ENCODE measurements around the gene COX20. TPM values are rescaled to one million over a fixed set of nuclear protein-coding genes. Genes with fewer than 3 reads are reported as not detected.

Gene COX20
- total and polyA plus RNA-seq, 10 of the 15 experiments (the other 5 are each of a cell fraction or from before 2014, with no cell fraction given) = 22.8 to 112 (median 52.7) TPM

- no peak for TF ChIP-seq CUX1 (IDR thresholded peaks at IDR 0.05; ENCODE audit: insufficient replicate concordance, low read depth, low read length)
- peak; percentile 66; the same call in 1 of the 2 replicates for TF ChIP-seq POLR2AphosphoS2 (IDR thresholded peaks at IDR 0.05; ENCODE audit: low read depth, low read length)
- TF ChIP-seq SUPT20H (IDR thresholded peaks at IDR 0.05; ENCODE audit: borderline replicate concordance, control insufficient read depth, low read depth, low read length) = no peak
- TF ChIP-seq, protein P1, sequence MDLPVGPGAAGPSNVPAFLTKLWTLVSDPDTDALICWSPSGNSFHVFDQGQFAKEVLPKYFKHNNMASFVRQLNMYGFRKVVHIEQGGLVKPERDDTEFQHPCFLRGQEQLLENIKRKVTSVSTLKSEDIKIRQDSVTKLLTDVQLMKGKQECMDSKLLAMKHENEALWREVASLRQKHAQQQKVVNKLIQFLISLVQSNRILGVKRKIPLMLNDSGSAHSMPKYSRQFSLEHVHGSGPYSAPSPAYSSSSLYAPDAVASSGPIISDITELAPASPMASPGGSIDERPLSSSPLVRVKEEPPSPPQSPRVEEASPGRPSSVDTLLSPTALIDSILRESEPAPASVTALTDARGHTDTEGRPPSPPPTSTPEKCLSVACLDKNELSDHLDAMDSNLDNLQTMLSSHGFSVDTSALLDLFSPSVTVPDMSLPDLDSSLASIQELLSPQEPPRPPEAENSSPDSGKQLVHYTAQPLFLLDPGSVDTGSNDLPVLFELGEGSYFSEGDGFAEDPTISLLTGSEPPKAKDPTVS (IDR thresholded peaks at IDR 0.05; ENCODE audit: low read depth, low read length) = peak; percentile 80; the same call in 1 of the 2 replicates
- peak; percentile 54; the same call in 1 of the 2 replicates for TF ChIP-seq DPF2 (IDR thresholded peaks at IDR 0.05)
- peak; percentile 72 for TF ChIP-seq POLR2AphosphoS5 (IDR thresholded peaks at IDR 0.05; ENCODE audit: low read length)
- TF ChIP-seq MTA3 (IDR thresholded peaks at IDR 0.05; ENCODE audit: borderline replicate concordance, low read length) = no peak
- no peak for TF ChIP-seq RELA (IDR thresholded peaks at IDR 0.05; ENCODE audit: borderline replicate concordance, partially characterized antibody)
- TF ChIP-seq EP300 (IDR thresholded peaks at IDR 0.05; ENCODE audit: borderline replicate concordance in 1 of 2, control insufficient read depth in 1 of 2, low read depth in 2 of 2, low read length in 2 of 2) = no peak
- TF ChIP-seq SPI1 (IDR thresholded peaks at IDR 0.05; ENCODE audit: borderline replicate concordance, insufficient read depth, low read depth, low read length) = no peak
- no peak for TF ChIP-seq MYB (IDR thresholded peaks at IDR 0.05; ENCODE audit: borderline replicate concordance, low read depth, low read length)
- TF ChIP-seq IKZF1 (conservative IDR thresholded peaks at IDR 0.05) = peak; percentile 67; the same call in 1 of the 2 replicates
- TF ChIP-seq ZNF207 (IDR thresholded peaks at IDR 0.05; ENCODE audit: borderline replicate concordance) = no peak
- TF ChIP-seq, protein P2, sequence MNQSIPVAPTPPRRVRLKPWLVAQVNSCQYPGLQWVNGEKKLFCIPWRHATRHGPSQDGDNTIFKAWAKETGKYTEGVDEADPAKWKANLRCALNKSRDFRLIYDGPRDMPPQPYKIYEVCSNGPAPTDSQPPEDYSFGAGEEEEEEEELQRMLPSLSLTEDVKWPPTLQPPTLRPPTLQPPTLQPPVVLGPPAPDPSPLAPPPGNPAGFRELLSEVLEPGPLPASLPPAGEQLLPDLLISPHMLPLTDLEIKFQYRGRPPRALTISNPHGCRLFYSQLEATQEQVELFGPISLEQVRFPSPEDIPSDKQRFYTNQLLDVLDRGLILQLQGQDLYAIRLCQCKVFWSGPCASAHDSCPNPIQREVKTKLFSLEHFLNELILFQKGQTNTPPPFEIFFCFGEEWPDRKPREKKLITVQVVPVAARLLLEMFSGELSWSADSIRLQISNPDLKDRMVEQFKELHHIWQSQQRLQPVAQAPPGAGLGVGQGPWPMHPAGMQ (IDR thresholded peaks at IDR 0.05; ENCODE audit: borderline replicate concordance) = no peak
- TF ChIP-seq CHD1 (IDR thresholded peaks at IDR 0.05; ENCODE audit: low read depth, low read length) = no peak
- no peak for TF ChIP-seq KAT2A (conservative IDR thresholded peaks at IDR 0.05; ENCODE audit: control insufficient read depth, low read depth, low read length)
- TF ChIP-seq, protein P3, sequence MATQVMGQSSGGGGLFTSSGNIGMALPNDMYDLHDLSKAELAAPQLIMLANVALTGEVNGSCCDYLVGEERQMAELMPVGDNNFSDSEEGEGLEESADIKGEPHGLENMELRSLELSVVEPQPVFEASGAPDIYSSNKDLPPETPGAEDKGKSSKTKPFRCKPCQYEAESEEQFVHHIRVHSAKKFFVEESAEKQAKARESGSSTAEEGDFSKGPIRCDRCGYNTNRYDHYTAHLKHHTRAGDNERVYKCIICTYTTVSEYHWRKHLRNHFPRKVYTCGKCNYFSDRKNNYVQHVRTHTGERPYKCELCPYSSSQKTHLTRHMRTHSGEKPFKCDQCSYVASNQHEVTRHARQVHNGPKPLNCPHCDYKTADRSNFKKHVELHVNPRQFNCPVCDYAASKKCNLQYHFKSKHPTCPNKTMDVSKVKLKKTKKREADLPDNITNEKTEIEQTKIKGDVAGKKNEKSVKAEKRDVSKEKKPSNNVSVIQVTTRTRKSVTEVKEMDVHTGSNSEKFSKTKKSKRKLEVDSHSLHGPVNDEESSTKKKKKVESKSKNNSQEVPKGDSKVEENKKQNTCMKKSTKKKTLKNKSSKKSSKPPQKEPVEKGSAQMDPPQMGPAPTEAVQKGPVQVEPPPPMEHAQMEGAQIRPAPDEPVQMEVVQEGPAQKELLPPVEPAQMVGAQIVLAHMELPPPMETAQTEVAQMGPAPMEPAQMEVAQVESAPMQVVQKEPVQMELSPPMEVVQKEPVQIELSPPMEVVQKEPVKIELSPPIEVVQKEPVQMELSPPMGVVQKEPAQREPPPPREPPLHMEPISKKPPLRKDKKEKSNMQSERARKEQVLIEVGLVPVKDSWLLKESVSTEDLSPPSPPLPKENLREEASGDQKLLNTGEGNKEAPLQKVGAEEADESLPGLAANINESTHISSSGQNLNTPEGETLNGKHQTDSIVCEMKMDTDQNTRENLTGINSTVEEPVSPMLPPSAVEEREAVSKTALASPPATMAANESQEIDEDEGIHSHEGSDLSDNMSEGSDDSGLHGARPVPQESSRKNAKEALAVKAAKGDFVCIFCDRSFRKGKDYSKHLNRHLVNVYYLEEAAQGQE (IDR thresholded peaks at IDR 0.05; ENCODE audit: low read depth, low read length) = no peak
Measured at GRCh38 chr1:244862699-244863490, 27.4 kb downstream of the COX20 start (continued).
